Neural cell (in vitro differentiated cells): ENCODE results near the gene TOMM22. TPM values are rescaled to one million over a fixed set of nuclear protein-coding genes. Genes with fewer than 3 reads are reported as not detected.

Experiments used
- H2AFZ ChIP-seq: fragments of 200-600, 300-800 bp; sonication (generic), shearing (Covaris generic); 2 replicates; pipeline ENCODE4 v1.6.0; 2014; ENCODE audit warnings: low read depth, mild to moderate bottlenecking, antibody characterized with exemption, low read length, moderate library complexity
- H3F3A ChIP-seq: fragments of 200-600 bp; shearing (Covaris generic); 2 replicates; pipeline ENCODE4 v1.6.1; 2016; ENCODE audit warnings: mild to moderate bottlenecking, moderate library complexity, mixed read lengths, antibody characterized with exemption, low read length; ENCODE audit not compliant: insufficient read depth, poor library complexity, severe bottlenecking
- H3K27ac ChIP-seq: fragments of 200-600, 300-800 bp; sonication (generic), shearing (Covaris generic); 2 replicates; pipeline ENCODE4 v1.5.1; 2014; ENCODE audit warnings: mild to moderate bottlenecking, low read length, moderate library complexity
- H3K27me3 ChIP-seq: fragments of 300-800, 200-600 bp; sonication (generic), shearing (Covaris generic); 2 replicates; pipeline ENCODE4 v1.6.0; 2014; ENCODE audit warnings: mild to moderate bottlenecking, low read depth, low read length, moderate library complexity; ENCODE audit not compliant: insufficient read depth
- H3K36me3 ChIP-seq: fragments of 300-800, 200-600 bp; sonication (generic), shearing (Covaris generic); 2 replicates; pipeline ENCODE4 v1.5.1; 2014; ENCODE audit warnings: mild to moderate bottlenecking, antibody characterized with exemption, low read length, moderate library complexity; ENCODE audit not compliant: insufficient read depth
- H3K4me2 ChIP-seq: fragments of 300-800, 200-600 bp; sonication (generic), shearing (Covaris generic); 2 replicates; pipeline ENCODE4 v1.6.0; 2014; ENCODE audit warnings: mild to moderate bottlenecking, low read length
- H3K4me3 ChIP-seq: fragments of 300-800, 200-600 bp; sonication (generic), shearing (Covaris generic); 2 replicates; pipeline ENCODE4 v1.5.1; 2014; ENCODE audit warnings: mild to moderate bottlenecking, low read length, moderate library complexity
- H3K79me2 ChIP-seq: fragments of 200-600 bp; shearing (Covaris generic); replicated peaks from 2 replicates; pipeline ENCODE4 v1.6.0; 2014; ENCODE audit warnings: mild to moderate bottlenecking, low read length, moderate library complexity; ENCODE audit not compliant: insufficient read depth
- H3K9ac ChIP-seq: fragments of 300-800, 200-600 bp; sonication (generic), shearing (Covaris generic); 2 replicates; pipeline ENCODE4 v1.6.1; 2016; ENCODE audit warnings: mild to moderate bottlenecking, low read length, mixed read lengths
- H3K9me2 ChIP-seq: fragments of 200-600 bp; shearing (Covaris generic); 2 replicates; pipeline ENCODE4 v1.6.1; 2016; ENCODE audit warnings: mild to moderate bottlenecking, low read length, mixed read lengths; ENCODE audit not compliant: insufficient read depth
- H3K9me3 ChIP-seq: fragments of 200-600, 300-800 bp; sonication (generic), shearing (Covaris generic); 2 replicates; pipeline ENCODE4 v1.6.1; 2016; ENCODE audit warnings: mild to moderate bottlenecking, mixed run types, low read length, moderate library complexity, mixed read lengths
- H4K20me1 ChIP-seq: fragments of 200-600 bp; shearing (Covaris generic); 2 replicates; pipeline ENCODE4 v1.6.1; 2016; ENCODE audit warnings: mild to moderate bottlenecking, mixed run types; ENCODE audit not compliant: insufficient read depth
- CTCF ChIP-seq: fragments of 450-650 bp; IDR thresholded peaks from 2 replicates; pipeline ENCODE4 v1.5.1; 2014; ENCODE audit warnings: antibody characterized with exemption, mild to moderate bottlenecking, moderate library complexity; ENCODE audit not compliant: poor library complexity, severe bottlenecking
- EP300 ChIP-seq: fragments of 450-650 bp; conservative IDR thresholded peaks from 2 replicates; pipeline ENCODE4 v1.6.1; 2014; ENCODE audit warnings: antibody characterized with exemption, mild to moderate bottlenecking, moderate library complexity; ENCODE audit not compliant: poor library complexity, severe bottlenecking
- EZH2 ChIP-seq: fragments of 200-600, 300-800 bp; shearing (Covaris generic), sonication (generic); IDR thresholded peaks from 2 replicates; pipeline ENCODE4 v1.6.1; 2014; ENCODE audit warnings: antibody characterized with exemption, low read length, borderline replicate concordance, mild to moderate bottlenecking; ENCODE audit not compliant: insufficient read depth, poor library complexity, severe bottlenecking
- MXI1 ChIP-seq: fragments of 450-650 bp; conservative IDR thresholded peaks from 2 replicates; pipeline ENCODE4 v1.6.1; 2014; ENCODE audit warnings: antibody characterized with exemption, mild to moderate bottlenecking; ENCODE audit not compliant: poor library complexity, severe bottlenecking
- POLR2AphosphoS5 ChIP-seq: IDR thresholded peaks from 2 replicates; pipeline ENCODE4 v1.6.1; 2012
- RAD21 ChIP-seq: fragments of 450-650 bp; conservative IDR thresholded peaks from 2 replicates; pipeline ENCODE4 v1.6.1; 2014; ENCODE audit warnings: antibody characterized with exemption, mild to moderate bottlenecking, moderate library complexity
- REST ChIP-seq: IDR thresholded peaks from 2 replicates; pipeline ENCODE4 v1.6.1; 2012; ENCODE audit warnings: borderline replicate concordance
- SMC3 ChIP-seq: fragments of 450-650 bp; conservative IDR thresholded peaks from 2 replicates; pipeline ENCODE4 v1.6.1; 2014; ENCODE audit warnings: antibody characterized with exemption, mild to moderate bottlenecking, moderate library complexity; ENCODE audit not compliant: poor library complexity
- TAF1 ChIP-seq: IDR thresholded peaks from 2 replicates; pipeline ENCODE4 v1.6.1; 2012; ENCODE audit warnings: low read depth
- polyA plus RNA-seq: library from polyadenylated mRNA; depleted of rRNA; stranded (reverse); fragments of >200 nt; gene quantifications from 2 replicates; pipeline ENCODE4 v1.2.3, GENCODE V29; 2014

The TOMM22 gene
- polyA plus RNA-seq, 1 donor from 2014 or later = 112 TPM

GRCh38 chr22:38731703-38732161, 50.0 kb downstream of the TOMM22 start:
- Histone ChIP-seq H3F3A (no peaks in the 10 kb centered on the region), H3K27me3 (no peaks in the 10 kb centered on the region), H3K4me2 (no peak overlapping the region), H3K79me2 (no peaks in the 10 kb centered on the region), H3K4me3 (no peak overlapping the region), H3K9ac (no peak overlapping the region), H3K36me3 (no peaks in the 10 kb centered on the region), H3K9me3 (no peaks in the 10 kb centered on the region), H3K27ac (no peak overlapping the region), H3K9me2 (no peaks in the 10 kb centered on the region), H4K20me1 (no peaks in the 10 kb centered on the region), H2AFZ (no peak overlapping the region)
- TF ChIP-seq POLR2AphosphoS5 (peak; percentile 7), MXI1 (no peak)

GRCh38 chr22:38732251-38732815, 50.6 kb downstream of the TOMM22 start:
- no peak overlapping the region for H3K9ac ChIP-seq

More at GRCh38 chr22:38732251-38732815, 50.6 kb downstream of the TOMM22 start:
- H3K9me3 ChIP-seq = no peaks in the 10 kb centered on the region
- H3K79me2 ChIP-seq = no peaks in the 10 kb centered on the region
- no peak overlapping the region for H3K4me3 ChIP-seq
- no peaks in the 10 kb centered on the region for H3K27me3 ChIP-seq
- H3K4me2 ChIP-seq = no peak overlapping the region
- H3K9me2 ChIP-seq = no peaks in the 10 kb centered on the region
- no peak overlapping the region for H3K27ac ChIP-seq
- TF ChIP-seq EZH2 = no peak
- TF ChIP-seq RAD21 = no peak
- TF ChIP-seq CTCF = no peak
- TF ChIP-seq MXI1 = no peak
- no peak for TF ChIP-seq SMC3
- no peak for TF ChIP-seq EP300
- TF ChIP-seq REST = no peak
- TF ChIP-seq TAF1 = no peak
- no peak for TF ChIP-seq POLR2AphosphoS5
- H4K20me1 ChIP-seq = no peaks in the 10 kb centered on the region
- H3K36me3 ChIP-seq = no peaks in the 10 kb centered on the region
- H2AFZ ChIP-seq = no peak overlapping the region
- H3F3A ChIP-seq = no peaks in the 10 kb centered on the region
